OCI-LY7 (cell line): ENCODE data around the gene EPS15.

Experiments
- CTCF ChIP-seq: fragments of 200-600 bp; sonication (generic); conservative IDR thresholded peaks from 2 replicates; pipeline ENCODE4 v1.5.1; 2014; ENCODE audit warnings: mild to moderate bottlenecking, antibody characterized with exemption, low read length, moderate library complexity, mixed read lengths
- EZH2phosphoT487 ChIP-seq: fragments of 200-600 bp; sonication (generic); IDR thresholded peaks from 2 replicates; pipeline ENCODE4 v1.6.1; 2018; ENCODE audit warnings: low read depth, borderline replicate concordance, mild to moderate bottlenecking, mixed run types, antibody characterized with exemption, low read length, moderate library complexity, mixed read lengths

- TF ChIP-seq CTCF (no peak), EZH2phosphoT487 (no peak)
These were observed 93.1 kb downstream of the EPS15 start for GRCh38 chr1:51425955-51426354.
